Femur (tissue), 1 donor: ENCODE measurements around the gene GSKIP.

ENCODE experiments used
- DNase-seq: peaks from one replicate; pipeline ENCODE4 v3.0.0-alpha.2; 2017

Gene GSKIP

GRCh38 chr14:96383445-96383844 is 20.1 kb downstream of the GSKIP start:
- no peak for DNase-seq

GRCh38 chr14:96384053-96384452 is 20.7 kb downstream of the GSKIP start:
- DNase-seq: no peak

DNA sequence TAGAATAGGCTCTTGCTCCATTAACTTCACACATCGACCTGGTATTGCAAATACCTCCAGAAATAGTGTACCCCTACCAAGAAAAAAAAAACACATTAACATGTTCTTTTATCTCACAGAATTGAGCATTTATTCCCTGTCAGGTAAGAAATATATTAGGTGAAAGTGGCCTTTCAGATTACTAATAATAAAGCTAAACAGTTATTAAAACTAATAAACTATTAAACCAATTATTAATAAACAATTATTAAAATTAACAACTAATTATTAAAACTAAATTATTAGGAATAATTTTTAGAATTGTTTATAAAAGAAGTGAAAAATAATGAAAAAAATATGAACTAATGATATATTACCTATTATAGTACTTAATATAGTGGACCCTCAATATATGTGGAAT is 21.4 kb downstream of the GSKIP start:
- no peak for DNase-seq

DNA sequence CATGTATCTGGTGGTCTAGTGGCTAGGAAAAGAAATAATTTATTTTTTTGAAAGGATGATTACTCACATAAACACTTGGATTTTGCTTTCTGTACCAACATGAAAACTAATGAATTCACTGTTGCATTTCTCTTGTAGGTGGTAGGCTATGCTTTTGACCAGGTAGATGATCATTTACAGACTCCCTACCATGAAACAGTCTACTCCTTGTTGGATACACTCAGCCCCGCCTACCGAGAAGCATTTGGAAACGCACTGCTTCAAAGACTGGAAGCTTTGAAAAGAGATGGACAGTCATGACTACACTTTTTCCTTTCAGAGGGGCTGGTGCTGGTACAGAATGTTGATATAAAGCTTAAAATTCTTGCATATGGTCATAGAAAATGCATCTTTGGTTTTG is 22.1 kb downstream of the GSKIP start:
- no peak for DNase-seq

DNA sequence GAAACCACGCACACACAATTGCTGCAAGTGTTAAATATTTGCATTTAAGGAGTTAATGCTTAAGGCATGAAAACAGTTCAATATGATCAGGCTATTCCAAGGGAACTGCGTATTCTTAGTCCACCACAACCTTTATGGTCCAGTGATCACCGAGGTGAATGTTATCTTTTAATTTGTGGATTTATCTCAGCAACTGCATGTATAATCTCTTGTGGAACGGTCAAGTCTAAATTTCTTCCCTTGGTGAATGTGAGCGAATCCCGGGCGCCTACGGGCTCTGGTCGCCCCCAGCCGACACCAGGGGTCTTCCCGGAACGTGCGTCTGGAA is 27.6 kb downstream of the GSKIP start:
- no peak for DNase-seq

DNA sequence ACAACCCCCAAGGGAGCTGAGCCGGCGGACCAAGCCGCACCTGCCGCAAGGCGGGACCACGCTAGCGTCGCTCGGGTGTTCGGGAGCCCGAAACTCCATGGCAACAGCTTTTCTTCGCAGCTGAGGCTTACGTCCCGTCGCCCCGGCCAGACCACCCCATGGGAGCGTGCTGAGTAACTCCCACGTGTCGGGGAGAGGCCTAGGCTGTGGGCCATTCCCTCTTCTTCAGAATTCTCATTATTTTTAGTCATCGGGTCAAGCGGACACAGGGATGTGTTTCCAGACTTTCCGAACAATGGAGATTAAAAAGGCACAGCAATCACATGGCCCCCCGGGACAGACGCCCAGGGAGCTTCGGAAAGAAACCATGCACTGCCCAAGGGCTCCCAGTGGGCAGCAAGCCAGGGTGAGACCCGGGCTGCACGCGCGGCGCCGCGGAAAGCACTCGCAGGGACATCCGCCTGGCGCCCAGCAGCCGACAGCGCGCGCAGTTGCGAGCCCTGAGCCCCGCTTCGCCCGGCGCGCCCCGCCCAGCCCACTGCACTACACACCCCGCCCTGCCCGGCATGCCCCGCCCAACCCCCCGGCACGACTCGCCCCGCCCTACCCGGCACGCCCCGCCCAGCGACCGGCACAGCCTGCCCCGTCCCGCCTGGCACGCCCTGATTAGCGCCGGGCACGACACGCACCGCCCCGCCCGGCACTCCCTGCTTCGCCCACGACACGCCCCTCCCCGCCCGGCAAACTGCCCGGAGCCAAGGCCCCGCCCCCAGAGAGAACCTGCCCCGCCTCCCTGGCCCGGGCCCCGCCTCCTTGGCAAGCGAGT is 28.2 kb downstream of the GSKIP start:
- DNase-seq: peak; percentile 96

- DNase-seq: no peak
Observed at GRCh38 chr14:96393071-96393691, 29.9 kb downstream of the GSKIP start.

GRCh38 chr14:96394047-96394815 is 30.9 kb downstream of the GSKIP start:
- DNase-seq: no peak

DNA sequence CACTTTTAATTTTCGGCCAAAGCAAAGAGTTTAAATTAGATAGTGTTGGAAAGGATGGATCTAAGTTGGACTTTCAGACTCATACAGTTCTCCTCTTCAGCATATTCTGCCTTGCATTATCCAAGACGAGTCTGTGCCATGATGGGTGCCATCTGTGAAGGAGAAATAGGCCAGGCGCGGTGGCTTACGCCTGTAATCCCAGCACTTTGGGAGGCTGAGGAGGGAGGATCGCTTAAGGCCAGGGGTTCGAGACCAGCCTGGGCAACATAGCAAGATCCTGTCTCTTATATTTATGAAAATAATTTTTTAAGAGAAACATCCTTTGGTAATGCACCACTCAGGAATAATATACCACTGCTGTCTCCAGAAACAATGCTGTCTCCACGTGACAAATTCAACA is 35.1 kb downstream of the GSKIP start:
- DNase-seq: no peak

DNA sequence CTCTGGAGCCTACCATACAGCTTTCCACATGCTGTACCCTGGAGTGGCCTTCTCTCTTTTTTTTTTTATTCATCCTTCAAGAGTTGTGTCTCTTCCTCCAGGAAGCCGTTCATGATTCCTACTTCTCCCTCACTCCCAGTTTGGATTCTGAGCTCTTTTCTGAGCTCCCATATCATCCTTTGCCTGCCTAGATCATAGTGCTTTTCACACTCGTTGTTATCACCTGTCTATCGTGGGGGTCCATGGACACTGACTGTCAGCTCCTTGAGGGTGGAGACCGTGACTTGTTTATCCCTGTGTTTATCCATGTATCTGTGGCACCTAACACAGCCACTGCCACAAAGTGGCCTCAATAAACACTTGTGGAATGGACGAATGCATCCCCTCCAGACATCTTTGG is 35.6 kb downstream of the GSKIP start:
- DNase-seq: no peak

GRCh38 chr14:96399405-96399804 is 36.1 kb downstream of the GSKIP start:
- no peak for DNase-seq

- no peak for DNase-seq
Observed at GRCh38 chr14:96400495-96400894, 37.2 kb downstream of the GSKIP start.

DNA sequence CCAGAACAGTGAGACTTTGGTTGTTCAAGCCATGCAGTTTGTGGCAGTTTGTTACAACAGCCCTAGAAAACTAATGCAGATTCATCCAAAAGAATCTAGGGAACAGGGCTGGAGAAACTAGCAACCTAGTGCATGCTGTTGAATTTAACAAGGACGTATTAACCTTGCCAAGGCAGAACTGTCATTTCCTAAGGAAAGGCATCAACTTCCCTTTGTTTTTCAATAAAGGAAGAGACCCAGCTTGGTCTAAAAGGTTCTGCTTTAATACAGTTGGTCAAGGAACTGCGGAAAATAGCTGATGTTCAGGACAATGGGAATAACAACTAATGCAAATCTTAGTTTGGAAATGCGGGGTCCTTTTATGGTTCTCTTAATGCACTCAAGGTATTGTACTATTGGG is 40.1 kb downstream of the GSKIP start:
- no peak for DNase-seq

DNA sequence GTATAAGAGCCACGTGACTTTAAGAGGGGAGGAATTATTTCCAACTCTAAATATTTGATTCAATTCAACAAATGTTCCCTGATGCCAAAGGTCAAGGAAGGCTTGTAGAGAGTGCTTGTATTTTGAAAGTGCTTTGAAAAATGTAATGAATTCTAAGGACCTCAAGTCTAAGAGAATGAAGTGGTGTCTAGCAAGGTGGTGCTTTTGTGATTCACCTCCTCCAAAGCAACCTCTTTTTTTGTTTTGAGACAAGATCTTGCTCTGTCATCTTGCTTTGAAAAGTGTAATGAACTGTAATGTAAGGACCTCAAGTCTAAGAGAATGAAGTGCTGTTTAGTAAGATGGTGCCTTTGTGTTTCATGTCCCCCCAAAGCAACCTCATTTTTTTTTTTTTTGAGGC is 42.4 kb downstream of the GSKIP start:
- no peak for DNase-seq

GRCh38 chr14:96407935-96408570 is 44.7 kb downstream of the GSKIP start:
- DNase-seq: no peak

GRCh38 chr14:96408608-96409007 is 45.3 kb downstream of the GSKIP start:
- no peak for DNase-seq

- DNase-seq: no peak
Observed at GRCh38 chr14:96409701-96410100, 46.4 kb downstream of the GSKIP start.

- DNase-seq: no peak
Observed at GRCh38 chr14:96410119-96410518, 46.8 kb downstream of the GSKIP start.

- DNase-seq: no peak
Observed at GRCh38 chr14:96413526-96413925, 50.2 kb downstream of the GSKIP start.

GRCh38 chr14:96415559-96415958 is 52.2 kb downstream of the GSKIP start:
- no peak for DNase-seq

- no peak for DNase-seq
Observed at GRCh38 chr14:96416292-96416691, 53.0 kb downstream of the GSKIP start.

- DNase-seq: no peak
Observed at GRCh38 chr14:96417254-96417653, 53.9 kb downstream of the GSKIP start.

- no peak for DNase-seq
Observed at GRCh38 chr14:96418075-96418474, 54.7 kb downstream of the GSKIP start.

DNA sequence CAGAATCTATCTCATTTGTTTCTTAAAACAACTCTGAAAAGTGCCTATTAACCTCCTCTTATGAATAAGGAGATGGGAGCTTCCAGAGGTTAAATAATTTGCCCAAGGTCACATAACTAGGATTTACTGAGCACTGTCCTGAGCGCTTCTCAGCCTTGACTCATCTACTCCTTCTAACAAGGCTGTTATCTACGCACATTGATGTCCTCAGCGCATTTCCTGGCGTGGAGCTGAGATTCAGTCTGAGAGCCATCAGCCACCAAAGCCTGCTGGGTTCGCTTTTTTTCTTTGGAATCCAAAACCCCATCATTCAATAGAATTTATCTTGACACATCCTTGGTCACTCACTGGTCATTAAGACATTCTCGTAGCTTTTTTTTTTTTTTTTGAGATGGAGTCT is 57.9 kb downstream of the GSKIP start:
- no peak for DNase-seq
